ENCODE data around the gene ISCA2.

ISCA2 gene

DNA sequence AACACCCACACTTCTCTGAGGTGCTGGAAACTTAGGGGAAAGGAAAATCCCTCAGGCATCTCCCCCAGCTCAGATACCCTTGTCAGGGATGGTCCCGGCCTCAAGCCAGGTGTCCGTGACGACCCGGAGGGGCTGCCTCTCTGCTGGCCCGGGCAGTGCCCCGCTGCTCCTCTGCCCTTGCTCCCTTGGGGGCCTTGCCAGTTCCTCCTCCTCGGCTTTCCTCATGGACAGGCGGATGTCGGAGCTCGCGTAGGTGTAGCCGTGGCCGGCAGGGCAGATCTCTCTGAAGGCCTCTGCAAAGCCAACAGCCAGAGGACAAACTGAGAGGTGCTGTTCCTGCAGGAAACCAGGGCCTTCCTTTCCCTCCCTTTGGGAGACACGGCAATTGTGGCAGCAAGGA lies 34.8 kb downstream of the ISCA2 start:
- H3K9me3 ChIP-seq (ENCODE audit: insufficient read depth, low read length, severe bottlenecking) = no peaks in the 10 kb centered on the region
- TF ChIP-seq, protein P1, sequence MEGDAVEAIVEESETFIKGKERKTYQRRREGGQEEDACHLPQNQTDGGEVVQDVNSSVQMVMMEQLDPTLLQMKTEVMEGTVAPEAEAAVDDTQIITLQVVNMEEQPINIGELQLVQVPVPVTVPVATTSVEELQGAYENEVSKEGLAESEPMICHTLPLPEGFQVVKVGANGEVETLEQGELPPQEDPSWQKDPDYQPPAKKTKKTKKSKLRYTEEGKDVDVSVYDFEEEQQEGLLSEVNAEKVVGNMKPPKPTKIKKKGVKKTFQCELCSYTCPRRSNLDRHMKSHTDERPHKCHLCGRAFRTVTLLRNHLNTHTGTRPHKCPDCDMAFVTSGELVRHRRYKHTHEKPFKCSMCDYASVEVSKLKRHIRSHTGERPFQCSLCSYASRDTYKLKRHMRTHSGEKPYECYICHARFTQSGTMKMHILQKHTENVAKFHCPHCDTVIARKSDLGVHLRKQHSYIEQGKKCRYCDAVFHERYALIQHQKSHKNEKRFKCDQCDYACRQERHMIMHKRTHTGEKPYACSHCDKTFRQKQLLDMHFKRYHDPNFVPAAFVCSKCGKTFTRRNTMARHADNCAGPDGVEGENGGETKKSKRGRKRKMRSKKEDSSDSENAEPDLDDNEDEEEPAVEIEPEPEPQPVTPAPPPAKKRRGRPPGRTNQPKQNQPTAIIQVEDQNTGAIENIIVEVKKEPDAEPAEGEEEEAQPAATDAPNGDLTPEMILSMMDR (IDR thresholded peaks at IDR 0.05; ENCODE audit: borderline replicate concordance, extremely low read depth, low read length, poor library complexity, severe bottlenecking) = no peak
- no peak for TF ChIP-seq EZH2 (IDR thresholded peaks at IDR 0.05; ENCODE audit: borderline replicate concordance, low read depth, low read length, severe bottlenecking)
- H3K4me2 ChIP-seq (ENCODE audit: insufficient read depth, low read length) = no peak overlapping the region
- H3K36me3 ChIP-seq (ENCODE audit: insufficient read depth, low read length) = no peaks in the 10 kb centered on the region
- ATAC-seq (ENCODE audit: insufficient read depth, low read depth) (no peak), DNase-seq (no peak)
- H4K20me1 ChIP-seq (ENCODE audit: insufficient read depth, low read length) = no peaks in the 10 kb centered on the region
- H3K9ac ChIP-seq (ENCODE audit: low read depth, low read length) = no peak overlapping the region
- H3K4me3 ChIP-seq (ENCODE audit: low read depth in 1 of 2, low read length in 2 of 2) = no peak overlapping the region
- no peaks in the 10 kb centered on the region for H3K79me2 ChIP-seq (ENCODE audit: insufficient read depth, low read length)
- no peak overlapping the region for H3K27ac ChIP-seq (ENCODE audit: low read length)
- no peaks in the 10 kb centered on the region for H3K4me1 ChIP-seq (ENCODE audit: insufficient read depth, low read length)
- H3K27me3 ChIP-seq (ENCODE audit: insufficient read depth, low read length, poor library complexity) = peaks cover 4% of the 10 kb centered on the region
- no peak overlapping the region for H2AFZ ChIP-seq (ENCODE audit: low read depth, low read length)

DNA sequence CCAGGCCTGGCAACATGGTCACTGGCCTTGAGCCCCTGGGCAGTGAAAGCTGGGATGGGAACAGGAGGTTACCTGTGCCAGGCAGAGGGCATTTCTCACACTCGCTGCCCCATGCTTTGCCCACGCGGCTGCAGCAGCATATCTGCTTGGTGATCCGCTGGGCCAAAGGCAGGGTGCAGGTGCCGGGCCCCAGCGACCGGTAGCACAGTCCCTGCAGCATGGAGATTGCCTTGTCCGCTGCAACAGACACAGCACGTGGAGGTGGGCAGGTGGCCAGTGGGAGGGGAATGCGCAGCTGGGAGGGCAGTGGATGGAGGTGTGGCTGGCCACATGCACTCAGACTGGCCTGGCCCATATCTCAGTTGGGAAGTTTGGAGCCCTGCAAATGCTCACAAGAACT lies 35.3 kb downstream of the ISCA2 start:
- peaks cover 4% of the 10 kb centered on the region for H3K27me3 ChIP-seq (ENCODE audit: insufficient read depth, low read length, poor library complexity)
- no peak overlapping the region for H3K27ac ChIP-seq (ENCODE audit: low read length)
- H3K4me2 ChIP-seq (ENCODE audit: insufficient read depth, low read length) = no peak overlapping the region
- H3K4me3 ChIP-seq (ENCODE audit: low read depth in 1 of 2, low read length in 2 of 2) = no peak overlapping the region
- no peak overlapping the region for H2AFZ ChIP-seq (ENCODE audit: low read depth, low read length)
- no peak for DNase-seq
- H3K36me3 ChIP-seq (ENCODE audit: insufficient read depth, low read length) = no peaks in the 10 kb centered on the region
- no peak for ATAC-seq (ENCODE audit: insufficient read depth, low read depth)
- no peaks in the 10 kb centered on the region for H3K79me2 ChIP-seq (ENCODE audit: insufficient read depth, low read length)
- H4K20me1 ChIP-seq (ENCODE audit: insufficient read depth, low read length) = no peaks in the 10 kb centered on the region
- TF ChIP-seq, protein P1 (IDR thresholded peaks at IDR 0.05; ENCODE audit: borderline replicate concordance, extremely low read depth, low read length, poor library complexity, severe bottlenecking) = no peak
- no peak for TF ChIP-seq EZH2 (IDR thresholded peaks at IDR 0.05; ENCODE audit: borderline replicate concordance, low read depth, low read length, severe bottlenecking)
- H3K9me3 ChIP-seq (ENCODE audit: insufficient read depth, low read length, severe bottlenecking) = no peaks in the 10 kb centered on the region
- H3K9ac ChIP-seq (ENCODE audit: low read depth, low read length) = no peak overlapping the region
- H3K4me1 ChIP-seq (ENCODE audit: insufficient read depth, low read length) = no peaks in the 10 kb centered on the region

- no peaks in the 10 kb centered on the region for H4K20me1 ChIP-seq (ENCODE audit: insufficient read depth, low read length)
Observed at GRCh38 chr14:74531006-74531405, 37.4 kb downstream of the ISCA2 start.

More at GRCh38 chr14:74531006-74531405, 37.4 kb downstream of the ISCA2 start:
- no peaks in the 10 kb centered on the region for H3K36me3 ChIP-seq (ENCODE audit: insufficient read depth, low read length)
- H3K9ac ChIP-seq (ENCODE audit: low read depth, low read length) = no peak overlapping the region
- no peaks in the 10 kb centered on the region for H3K9me3 ChIP-seq (ENCODE audit: insufficient read depth, low read length, severe bottlenecking)
- H3K27ac ChIP-seq (ENCODE audit: low read length) = no peak overlapping the region
- DNase-seq = no peak
- H3K4me3 ChIP-seq (ENCODE audit: low read depth in 1 of 2, low read length in 2 of 2) = no peak overlapping the region
- TF ChIP-seq, protein P1 (IDR thresholded peaks at IDR 0.05; ENCODE audit: borderline replicate concordance, extremely low read depth, low read length, poor library complexity, severe bottlenecking) = no peak
- no peak for TF ChIP-seq EZH2 (IDR thresholded peaks at IDR 0.05; ENCODE audit: borderline replicate concordance, low read depth, low read length, severe bottlenecking)
- no peaks in the 10 kb centered on the region for H3K79me2 ChIP-seq (ENCODE audit: insufficient read depth, low read length)
- no peaks in the 10 kb centered on the region for H3K4me1 ChIP-seq (ENCODE audit: insufficient read depth, low read length)
- no peak overlapping the region for H2AFZ ChIP-seq (ENCODE audit: low read depth, low read length)
- H3K27me3 ChIP-seq (ENCODE audit: insufficient read depth, low read length, poor library complexity) = no peaks in the 10 kb centered on the region
- no peak overlapping the region for H3K4me2 ChIP-seq (ENCODE audit: insufficient read depth, low read length)
- ATAC-seq (ENCODE audit: insufficient read depth, low read depth) = no peak
